ENCODE results near the gene TANC1. TPM values are rescaled to one million over a fixed set of nuclear protein-coding genes. Genes with fewer than 3 reads are reported as not detected.

Gene TANC1
- total and polyA plus RNA-seq, 4 donors, result 23.0 to 31.6 (median 25.0) TPM

DNA sequence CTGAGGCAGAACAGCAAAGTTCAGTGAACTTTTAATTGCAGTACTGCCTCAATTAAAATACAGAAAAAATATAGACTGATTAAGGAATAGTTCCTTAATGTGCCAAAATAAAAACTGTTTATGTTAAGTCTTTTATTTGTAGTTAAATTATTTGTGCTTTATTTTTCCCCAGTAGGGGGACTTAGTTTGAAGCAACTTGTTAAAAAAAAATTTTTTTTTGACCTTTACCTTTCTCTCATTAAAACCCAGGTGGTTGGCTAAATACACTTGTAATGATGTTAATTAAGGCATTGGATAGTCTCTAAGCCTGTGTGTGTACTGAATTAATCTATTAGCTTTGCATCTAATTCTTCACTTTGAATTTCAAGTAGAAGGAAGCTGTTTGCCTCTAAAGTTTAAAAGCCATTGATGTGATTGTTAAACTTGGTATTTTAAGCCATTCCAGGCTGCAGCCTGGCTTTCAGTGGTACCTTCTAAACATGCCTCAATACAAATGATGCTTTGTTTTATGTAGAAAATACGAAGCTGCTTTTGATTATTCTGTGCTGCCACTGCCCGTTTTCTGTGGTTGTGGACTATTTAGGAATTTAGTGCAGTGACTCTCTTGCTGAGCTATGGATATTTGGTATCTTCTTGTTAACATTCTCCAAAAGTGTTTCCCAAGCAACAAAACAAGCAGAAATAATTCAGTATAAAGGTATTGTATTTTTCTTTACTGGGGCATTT lies 102.9 kb downstream of the TANC1 start:
- no peaks in the 10 kb centered on the region for H3K27me3 ChIP-seq (ENCODE audit: control insufficient read depth, insufficient read depth, low read length)
- no peak for DNase-seq (ENCODE audit: low read depth in 4 of 6, low spot score in 6 of 6)
- H3K4me3 ChIP-seq (ENCODE audit: low read depth, low read length), result no peak overlapping the region
- H3K36me3 ChIP-seq (ENCODE audit: control insufficient read depth, insufficient read depth, low read length), result no peaks in the 10 kb centered on the region
- no CpG with 5 or more reads among the region's 2 CpGs for WGBS (ENCODE audit: insufficient coverage)
- no peak overlapping the region for H3K27ac ChIP-seq (ENCODE audit: low read depth, low read length)
- no peaks in the 10 kb centered on the region for H3K4me1 ChIP-seq (ENCODE audit: control insufficient read depth, insufficient read depth, low read length)
- H3K9me3 ChIP-seq (ENCODE audit: control insufficient read depth, insufficient read depth, low read length), result no peaks in the 10 kb centered on the region

DNA sequence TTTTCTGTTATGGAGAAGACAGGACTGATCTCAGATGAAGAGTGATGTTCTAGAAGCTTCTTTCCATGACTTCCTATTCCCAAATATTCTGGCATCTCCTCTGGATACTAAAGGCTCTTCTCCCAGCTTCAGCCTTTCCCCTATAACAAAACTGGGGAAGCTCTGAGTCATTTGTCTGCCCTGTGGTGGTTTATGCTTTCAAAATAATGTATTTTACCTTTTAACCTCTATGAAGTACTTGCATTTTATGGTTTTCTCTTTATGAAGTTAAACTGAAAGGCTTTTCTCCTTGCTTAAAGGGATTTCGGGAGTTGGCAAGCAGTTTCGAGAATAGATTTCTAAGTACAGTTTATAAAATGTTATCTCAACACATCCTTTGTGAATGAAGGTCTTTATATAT lies 104.4 kb downstream of the TANC1 start:
- Histone ChIP-seq H3K36me3 (ENCODE audit: control insufficient read depth, insufficient read depth, low read length) (no peaks in the 10 kb centered on the region), H3K4me3 (ENCODE audit: low read depth, low read length) (no peak overlapping the region), H3K9me3 (ENCODE audit: control insufficient read depth, insufficient read depth, low read length) (no peaks in the 10 kb centered on the region), H3K27me3 (ENCODE audit: control insufficient read depth, insufficient read depth, low read length) (no peaks in the 10 kb centered on the region), H3K4me1 (ENCODE audit: control insufficient read depth, insufficient read depth, low read length) (no peaks in the 10 kb centered on the region), H3K27ac (ENCODE audit: low read depth, low read length) (no peak overlapping the region)
- no CpG with 5 or more reads among the region's 2 CpGs for WGBS (ENCODE audit: insufficient coverage)
- DNase-seq (ENCODE audit: low read depth in 4 of 6, low spot score in 6 of 6), result no peak

DNA sequence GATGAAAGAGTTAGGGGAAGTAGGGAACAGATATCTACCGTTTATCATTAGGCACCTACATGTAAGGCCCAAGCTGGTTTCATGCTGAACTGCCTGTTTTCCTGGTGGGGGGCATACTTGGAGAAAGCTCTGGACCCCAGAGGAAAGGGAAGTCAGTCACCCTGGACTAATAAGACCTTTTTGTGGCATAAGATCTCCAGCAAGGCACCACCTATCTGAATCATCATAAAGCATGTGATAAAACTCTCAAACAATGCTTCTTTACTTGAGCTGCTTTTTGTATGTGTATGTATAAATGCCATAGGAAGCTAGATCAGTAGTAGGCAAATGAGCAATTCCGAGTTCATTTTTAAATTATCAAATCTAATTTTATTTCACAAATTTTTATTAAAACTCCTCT lies 104.8 kb downstream of the TANC1 start:
- 100% methylated on average over 1 of the region's 2 CpGs for WGBS (ENCODE audit: insufficient coverage)

DNA sequence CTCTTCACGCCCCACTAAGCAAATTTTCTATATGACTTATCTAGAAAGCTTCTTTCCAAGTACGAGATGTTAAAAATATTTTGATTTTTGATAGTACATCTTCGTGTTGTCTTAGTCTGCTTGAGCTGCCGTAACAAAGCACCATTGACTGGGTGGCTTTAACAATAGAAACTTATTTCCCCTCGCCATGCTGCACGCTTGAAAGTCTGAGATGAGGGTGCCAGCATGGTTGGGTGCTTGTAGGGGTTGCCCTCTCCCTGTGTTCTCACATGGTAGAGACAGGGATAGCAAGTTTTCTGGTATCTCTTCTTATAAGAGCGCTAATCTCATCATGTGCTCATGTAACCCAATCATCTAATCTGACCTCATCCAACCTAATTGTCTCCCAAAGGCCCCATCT lies 106.2 kb downstream of the TANC1 start:
- WGBS (ENCODE audit: insufficient coverage), result 100% methylated on average over 2 of the region's 7 CpGs
- DNase-seq (ENCODE audit: low read depth in 4 of 6, low spot score in 6 of 6), result no peak
- Histone ChIP-seq H3K36me3 (ENCODE audit: control insufficient read depth, insufficient read depth, low read length) (no peaks in the 10 kb centered on the region), H3K9me3 (ENCODE audit: control insufficient read depth, insufficient read depth, low read length) (no peaks in the 10 kb centered on the region), H3K27ac (ENCODE audit: low read depth, low read length) (no peak overlapping the region), H3K27me3 (ENCODE audit: control insufficient read depth, insufficient read depth, low read length) (no peaks in the 10 kb centered on the region), H3K4me1 (ENCODE audit: control insufficient read depth, insufficient read depth, low read length) (no peaks in the 10 kb centered on the region), H3K4me3 (ENCODE audit: low read depth, low read length) (no peak overlapping the region)

More for the DNA sequence above, 104.8 kb downstream of the TANC1 start:
- H3K36me3 ChIP-seq (ENCODE audit: control insufficient read depth, insufficient read depth, low read length), result no peaks in the 10 kb centered on the region
- H3K9me3 ChIP-seq (ENCODE audit: control insufficient read depth, insufficient read depth, low read length), result no peaks in the 10 kb centered on the region
- no peak overlapping the region for H3K4me3 ChIP-seq (ENCODE audit: low read depth, low read length)
- no peaks in the 10 kb centered on the region for H3K27me3 ChIP-seq (ENCODE audit: control insufficient read depth, insufficient read depth, low read length)
- H3K27ac ChIP-seq (ENCODE audit: low read depth, low read length), result no peak overlapping the region
- DNase-seq (ENCODE audit: low read depth in 4 of 6, low spot score in 6 of 6), result no peak
- no peaks in the 10 kb centered on the region for H3K4me1 ChIP-seq (ENCODE audit: control insufficient read depth, insufficient read depth, low read length)

DNA sequence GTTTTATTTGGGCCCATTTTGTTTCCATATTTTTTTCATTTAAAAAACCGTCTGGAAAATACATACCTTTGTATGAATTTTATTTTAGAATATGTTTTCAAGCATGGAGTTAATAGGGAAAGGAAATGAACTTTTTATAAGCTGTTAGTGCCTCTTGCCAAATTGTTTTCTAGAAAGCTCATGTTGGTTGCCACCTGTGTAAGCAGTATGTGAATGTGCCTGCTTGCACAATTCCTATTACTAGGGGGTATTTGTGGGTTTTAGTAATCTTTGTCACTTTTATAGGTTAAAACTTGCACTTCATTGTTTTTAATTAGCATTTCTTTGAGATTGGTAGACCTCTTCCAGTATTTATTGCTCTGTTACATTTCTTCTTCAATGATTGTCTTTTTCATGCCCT lies 107.3 kb downstream of the TANC1 start:
- Histone ChIP-seq H3K4me3 (ENCODE audit: low read depth, low read length) (no peak overlapping the region), H3K27ac (ENCODE audit: low read depth, low read length) (peak overlapping the region; percentile 53), H3K9me3 (ENCODE audit: control insufficient read depth, insufficient read depth, low read length) (no peaks in the 10 kb centered on the region), H3K4me1 (ENCODE audit: control insufficient read depth, insufficient read depth, low read length) (no peaks in the 10 kb centered on the region), H3K36me3 (ENCODE audit: control insufficient read depth, insufficient read depth, low read length) (no peaks in the 10 kb centered on the region), H3K27me3 (ENCODE audit: control insufficient read depth, insufficient read depth, low read length) (no peaks in the 10 kb centered on the region)
- WGBS (ENCODE audit: insufficient coverage), result no CpG with 5 or more reads among the region's 1 CpG
- DNase-seq (ENCODE audit: low read depth in 4 of 6, low spot score in 6 of 6), result no peak

DNA sequence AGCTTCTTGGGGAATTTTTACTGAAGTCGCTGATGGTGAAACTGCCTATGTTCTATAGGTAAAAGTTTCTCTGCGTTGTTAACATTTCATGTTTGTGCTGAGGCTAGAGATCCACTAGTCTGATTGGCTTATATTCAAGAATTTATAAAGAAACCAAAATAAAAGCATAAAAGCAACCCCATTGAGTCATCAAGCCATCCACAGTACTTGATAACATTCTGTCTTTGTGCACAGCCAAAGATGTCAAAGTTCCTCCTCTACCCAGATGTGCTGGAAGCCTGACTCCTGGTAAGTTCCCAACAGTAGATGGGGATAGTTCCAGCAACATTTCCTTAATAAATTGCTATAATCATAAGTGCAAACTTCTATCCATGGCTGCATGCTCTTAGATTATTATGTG lies 107.8 kb downstream of the TANC1 start:
- DNase-seq (ENCODE audit: low read depth in 4 of 6, low spot score in 6 of 6), result no peak
- Histone ChIP-seq H3K27ac (ENCODE audit: low read depth, low read length) (peak overlapping the region; percentile 53), H3K4me1 (ENCODE audit: control insufficient read depth, insufficient read depth, low read length) (no peaks in the 10 kb centered on the region), H3K36me3 (ENCODE audit: control insufficient read depth, insufficient read depth, low read length) (no peaks in the 10 kb centered on the region), H3K4me3 (ENCODE audit: low read depth, low read length) (no peak overlapping the region), H3K9me3 (ENCODE audit: control insufficient read depth, insufficient read depth, low read length) (no peaks in the 10 kb centered on the region), H3K27me3 (ENCODE audit: control insufficient read depth, insufficient read depth, low read length) (no peaks in the 10 kb centered on the region)
- WGBS (ENCODE audit: insufficient coverage), result no CpG with 5 or more reads among the region's 2 CpGs

DNA sequence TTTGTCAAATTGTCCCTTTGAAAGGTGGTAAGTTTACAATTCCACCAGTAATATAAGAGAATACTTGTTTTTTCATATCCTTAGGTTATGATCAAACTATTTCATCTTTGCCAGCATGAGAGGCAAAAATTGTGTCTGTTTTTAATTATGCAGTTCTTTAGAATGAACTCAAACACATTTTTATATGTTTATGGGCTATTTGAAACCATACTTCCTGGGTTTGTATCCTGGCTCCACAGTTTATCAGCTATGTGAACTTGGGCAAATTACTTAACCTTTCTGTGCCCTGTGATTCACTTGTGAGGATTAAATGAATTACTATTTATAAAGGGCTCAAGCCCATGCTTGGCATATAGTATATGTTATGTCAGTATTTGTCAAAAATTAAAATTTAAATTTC lies 109.4 kb downstream of the TANC1 start:
- H3K4me3 ChIP-seq (ENCODE audit: low read depth, low read length), result no peak overlapping the region
- DNase-seq (ENCODE audit: low read depth in 4 of 6, low spot score in 6 of 6), result no peak
- H3K4me1 ChIP-seq (ENCODE audit: control insufficient read depth, insufficient read depth, low read length), result no peaks in the 10 kb centered on the region
- H3K27me3 ChIP-seq (ENCODE audit: control insufficient read depth, insufficient read depth, low read length), result no peaks in the 10 kb centered on the region
- no peaks in the 10 kb centered on the region for H3K36me3 ChIP-seq (ENCODE audit: control insufficient read depth, insufficient read depth, low read length)
- H3K27ac ChIP-seq (ENCODE audit: low read depth, low read length), result no peak overlapping the region
- no peaks in the 10 kb centered on the region for H3K9me3 ChIP-seq (ENCODE audit: control insufficient read depth, insufficient read depth, low read length)

DNA sequence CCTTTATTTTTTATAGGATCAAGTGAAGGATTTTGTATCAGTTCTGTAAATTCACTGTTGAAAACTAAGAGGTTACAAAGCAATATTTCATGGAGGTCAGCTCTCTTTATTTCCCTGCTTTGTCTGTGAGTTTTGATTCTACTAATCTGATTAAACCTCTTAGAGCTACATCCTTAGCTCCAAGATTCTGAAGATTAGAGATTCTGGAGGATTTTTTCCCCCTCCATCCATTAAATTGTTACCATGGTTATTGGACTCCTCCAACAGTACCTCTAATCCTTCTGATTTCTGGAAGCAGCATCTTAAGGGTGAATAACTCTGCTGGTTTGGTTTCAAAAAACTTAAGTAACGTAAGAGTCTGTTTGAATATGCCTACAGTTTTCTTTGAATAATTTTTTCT lies 110.0 kb downstream of the TANC1 start:
- H3K9me3 ChIP-seq (ENCODE audit: control insufficient read depth, insufficient read depth, low read length), result no peaks in the 10 kb centered on the region
- no peaks in the 10 kb centered on the region for H3K27me3 ChIP-seq (ENCODE audit: control insufficient read depth, insufficient read depth, low read length)
- 50% methylated on average over 1 of the region's 1 CpG for WGBS (ENCODE audit: insufficient coverage)
- no peaks in the 10 kb centered on the region for H3K36me3 ChIP-seq (ENCODE audit: control insufficient read depth, insufficient read depth, low read length)
- H3K4me1 ChIP-seq (ENCODE audit: control insufficient read depth, insufficient read depth, low read length), result no peaks in the 10 kb centered on the region
- no peak for DNase-seq (ENCODE audit: low read depth in 4 of 6, low spot score in 6 of 6)
- no peak overlapping the region for H3K27ac ChIP-seq (ENCODE audit: low read depth, low read length)
- no peak overlapping the region for H3K4me3 ChIP-seq (ENCODE audit: low read depth, low read length)

DNA sequence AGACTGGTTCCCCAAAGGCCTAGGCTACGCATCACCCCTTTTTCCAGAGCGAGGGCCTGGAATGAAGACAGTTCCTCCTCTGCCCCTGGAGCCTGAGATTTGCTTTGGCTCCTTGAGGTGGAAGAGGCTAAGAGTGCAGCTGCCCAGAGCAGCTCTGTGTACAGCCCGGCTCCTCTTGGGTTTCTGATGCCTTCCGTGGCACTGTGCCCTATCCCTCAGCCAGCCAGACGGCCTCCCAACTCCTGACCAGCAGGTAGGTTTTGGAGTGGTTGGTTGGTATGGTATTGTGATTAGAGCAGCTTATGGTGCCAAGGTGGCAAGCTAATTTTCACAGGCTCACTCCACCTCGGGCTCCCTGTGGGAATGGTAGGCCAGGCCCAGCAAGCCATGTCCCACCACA lies 112.2 kb downstream of the TANC1 start:
- no peaks in the 10 kb centered on the region for H3K27me3 ChIP-seq (ENCODE audit: control insufficient read depth, insufficient read depth, low read length)
- no peak for DNase-seq (ENCODE audit: low read depth in 4 of 6, low spot score in 6 of 6)
- H3K4me1 ChIP-seq (ENCODE audit: control insufficient read depth, insufficient read depth, low read length), result peaks cover 8% of the 10 kb centered on the region
- no peak overlapping the region for H3K4me3 ChIP-seq (ENCODE audit: low read depth, low read length)
- no peaks in the 10 kb centered on the region for H3K9me3 ChIP-seq (ENCODE audit: control insufficient read depth, insufficient read depth, low read length)
- H3K27ac ChIP-seq (ENCODE audit: low read depth, low read length), result no peak overlapping the region
- H3K36me3 ChIP-seq (ENCODE audit: control insufficient read depth, insufficient read depth, low read length), result no peaks in the 10 kb centered on the region
- WGBS (ENCODE audit: insufficient coverage), result 94% methylated on average over 6 of the region's 6 CpGs

DNA sequence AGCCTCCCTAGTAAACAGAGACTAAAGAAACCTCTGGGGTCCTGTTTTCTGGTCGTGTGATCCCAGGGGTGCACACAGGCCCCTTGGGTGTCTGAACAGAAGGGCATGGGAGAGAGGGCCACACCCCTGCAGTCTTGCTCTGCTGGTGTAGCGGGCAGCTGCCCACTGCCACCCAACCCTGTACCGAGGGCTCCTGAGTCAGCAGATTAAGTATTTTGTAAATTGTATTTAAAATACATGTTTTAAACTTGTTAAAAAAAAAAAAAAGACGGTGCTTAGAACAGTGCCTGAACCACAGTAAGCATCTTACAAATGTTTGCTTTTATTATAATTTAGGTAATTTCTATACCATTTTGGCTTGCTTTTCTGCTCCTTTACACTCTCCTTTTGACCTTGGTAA lies 113.7 kb downstream of the TANC1 start:
- DNase-seq (ENCODE audit: low read depth in 4 of 6, low spot score in 6 of 6), result no peak
- no peak overlapping the region for H3K4me3 ChIP-seq (ENCODE audit: low read depth, low read length)
- H3K4me1 ChIP-seq (ENCODE audit: control insufficient read depth, insufficient read depth, low read length), result peaks cover 13% of the 10 kb centered on the region
- WGBS (ENCODE audit: insufficient coverage), result 60% methylated on average over 1 of the region's 4 CpGs
- no peaks in the 10 kb centered on the region for H3K27me3 ChIP-seq (ENCODE audit: control insufficient read depth, insufficient read depth, low read length)
- H3K9me3 ChIP-seq (ENCODE audit: control insufficient read depth, insufficient read depth, low read length), result no peaks in the 10 kb centered on the region
- H3K36me3 ChIP-seq (ENCODE audit: control insufficient read depth, insufficient read depth, low read length), result no peaks in the 10 kb centered on the region
- no peak overlapping the region for H3K27ac ChIP-seq (ENCODE audit: low read depth, low read length)
